Right lobe of liver (tissue), 6 donors: Measurements from ENCODE around the gene ZCCHC24. TPM values are rescaled to one million over a fixed set of nuclear protein-coding genes. Genes with fewer than 3 reads are reported as not detected.

ENCODE experiments used
- ATAC-seq, 4 donors: fragments of 200-7000 bp; cut with Tn5 transposase; one replicate each; pipeline ENCODE4 v1.9.1; 2020; ENCODE audit warnings: mild to moderate bottlenecking in 4 of 4, moderate library complexity in 4 of 4
- DNase-seq, 3 donors: peaks; one replicate each; pipeline ENCODE4 v3.0.0-alpha.2; 2020
- H3K27ac ChIP-seq, 3 donors: fragments of 200-600 bp; one replicate each; pipeline ENCODE4 v1.8.0; 2022
- H3K27me3 ChIP-seq, 2 donors: fragments of 200-600 bp; one replicate each; pipeline ENCODE4 v1.8.0; 2022
- H3K36me3 ChIP-seq, 4 donors: fragments of 200-600 bp; sonication (generic) in 1 of 4; one replicate each; pipeline versions ENCODE4 v1.5.1 to v1.8.0; 2017 to 2022; ENCODE audit warnings: control low read depth in 1 of 4
- H3K4me1 ChIP-seq, 4 donors: fragments of 200-600 bp; sonication (generic) in 1 of 4; one replicate each; pipeline versions ENCODE4 v1.5.1 to v1.8.0; 2017 to 2022; ENCODE audit warnings: control low read depth in 1 of 4
- H3K4me3 ChIP-seq, 3 donors: fragments of 200-600 bp; one replicate each; pipeline ENCODE4 v1.8.0; 2022
- H3K9me3 ChIP-seq, 4 donors: fragments of 200-600 bp; sonication (generic) in 1 of 4; one replicate each; pipeline versions ENCODE4 v1.5.1 to v1.8.0; 2017 to 2022; ENCODE audit warnings: control low read depth in 1 of 4
- CTCF ChIP-seq, 4 donors: fragments of 200-600 bp in 3 of 4; fragments of 450-650 bp in 1 of 4; IDR thresholded peaks; one replicate each; pipeline versions ENCODE4 v1.5.1 to v1.8.0; 2016 to 2022; ENCODE audit warnings: antibody characterized with exemption in 4 of 4, mild to moderate bottlenecking in 2 of 4
- POLR2A ChIP-seq: fragments of 450-650 bp; IDR thresholded peaks from one replicate; pipeline ENCODE4 v1.6.1; 2017; ENCODE audit warnings: antibody characterized with exemption, mild to moderate bottlenecking
- WGBS: methylation state at CpG from one replicate; pipeline ENCODE4 v1.1.6; 2018; ENCODE audit warnings: low coverage, low lambda C conversion rate; ENCODE audit not compliant: insufficient coverage; ENCODE audit errors: missing lambda C conversion rate; 5-methylcytosine and 5-hydroxymethylcytosine counted together
- intact Hi-C, 2 donors: fragments of 100-400 bp; cut with DNase I; formaldehyde crosslinking; loops; one replicate each; pipeline versions ENCODE4 v1.11.2 to v1.14.1; 2022
- total RNA-seq, 6 experiments: library from RNA; depleted of rRNA in 2 of 6; stranded (reverse); fragments of >200 nt in 2 of 6; fragmentation: NEBNext Ultra II Directional in 3 of 6; extraction: Animal tissue kit (Norgen Biotek cat#: 25700) in 3 of 6; gene quantifications; one replicate each; pipeline versions ENCODE4 v1.1.0 to v1.2.4, GENCODE V29; 2016 to 2023
- donor health status: DM: no; HTN: yes; CAD: no.
- donor health status: DM: no; HTN: no; CAD: no.
- donor health status: DM: no; HTN: no; CAD: no.
- donor health status: DM: no; HTN: yes; CAD: no.
- donor health status: DM: no; HTN: yes; CAD: no.

The ZCCHC24 gene
- total RNA-seq, 6 experiments from 2014 or later: 19.8 to 33.6 (median 22.7) TPM

DNA sequence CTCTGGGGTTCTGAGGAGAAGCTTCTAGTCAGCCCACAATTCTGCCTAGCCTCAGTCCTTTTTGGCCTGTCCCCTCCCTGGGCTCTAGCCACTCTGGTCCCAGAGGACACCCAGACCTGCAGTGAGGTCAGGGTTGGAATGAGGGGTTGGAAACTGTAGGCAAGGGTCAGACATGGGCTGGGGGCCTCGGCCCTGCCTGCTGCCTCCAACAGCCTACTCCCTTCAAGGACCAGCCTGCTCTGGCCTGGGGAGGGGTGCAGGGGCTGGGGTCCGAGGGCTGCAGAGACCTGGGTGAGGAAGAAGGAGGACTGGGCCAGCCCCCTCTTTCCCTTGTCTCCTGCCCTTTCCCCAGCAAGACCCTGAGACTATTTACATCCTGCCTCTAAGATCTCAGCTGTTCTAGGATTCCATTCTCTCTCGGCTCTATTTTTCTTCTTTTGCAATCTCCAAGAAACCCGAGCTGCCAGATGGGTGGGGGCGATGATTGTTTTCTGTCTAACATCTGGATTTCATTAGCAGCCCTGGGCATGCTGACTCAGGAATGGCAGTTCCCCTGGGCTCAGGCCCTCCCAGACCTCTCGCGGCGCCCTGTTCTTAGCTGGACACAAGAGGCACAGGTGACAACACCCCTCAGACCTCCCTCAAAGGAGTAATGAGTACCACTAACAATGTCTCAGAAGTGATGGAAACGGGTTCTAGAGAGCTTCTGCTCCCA lies 23.1 kb downstream of the ZCCHC24 start:
- 75% methylated on average over 6 of the region's 9 CpGs for WGBS

DNA sequence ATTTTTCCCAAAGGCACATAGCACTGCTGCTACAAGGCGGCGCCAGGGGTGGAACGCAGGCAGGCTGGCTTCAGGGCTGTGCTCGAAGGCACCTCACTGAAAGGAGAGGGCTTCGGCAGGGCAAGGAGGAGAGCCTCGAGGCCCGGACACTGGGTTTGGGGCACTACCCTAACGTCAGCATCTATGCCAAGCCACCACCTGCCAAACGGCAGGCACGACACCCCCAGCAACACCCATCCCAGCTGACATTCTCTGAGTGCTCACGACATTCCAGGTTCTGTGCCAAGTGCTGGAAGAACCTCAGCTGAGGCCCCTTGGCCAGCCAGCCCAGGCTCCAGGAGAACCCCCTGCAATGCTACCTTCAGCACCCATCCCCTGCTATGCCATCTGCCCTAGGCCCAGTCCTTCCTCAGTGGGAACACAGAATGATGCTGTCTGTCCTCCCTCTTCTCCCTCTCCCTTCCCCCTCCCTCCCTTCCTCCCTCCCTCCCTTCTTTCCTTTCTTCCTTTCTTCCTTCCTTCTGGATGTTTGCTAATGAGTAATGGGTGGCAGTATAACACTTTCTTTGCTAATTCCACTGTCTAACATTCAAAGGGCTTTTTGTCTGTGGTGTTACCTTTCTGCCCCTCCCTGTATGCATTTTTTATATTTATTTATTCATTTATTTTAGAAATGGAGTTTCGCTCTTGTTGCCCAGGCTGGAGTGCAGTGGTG lies 24.3 kb downstream of the ZCCHC24 start:
- intact Hi-C loops: no loop called here
- peak in 1 of 3 donors; percentile 46 for DNase-seq
- no peaks in the 10 kb centered on the region for H3K9me3 ChIP-seq
- TF ChIP-seq POLR2A: no peak
- TF ChIP-seq CTCF (IDR thresholded peaks at IDR 0.05): no peak
- no peaks in the 10 kb centered on the region for H3K27me3 ChIP-seq
- peak overlapping the region in 1 of 3 donors; percentile 0 for H3K27ac ChIP-seq
- peaks cover 0 to 93% (median 18%) of the 10 kb centered on the region in 4 donors for H3K4me1 ChIP-seq
- H3K36me3 ChIP-seq: peaks cover 0 to 12% (median 0%) of the 10 kb centered on the region in 4 donors
- 71% methylated on average over 4 of the region's 12 CpGs for WGBS
- ATAC-seq: no peak
- H3K4me3 ChIP-seq: no peak overlapping the region

More for the DNA sequence above, 23.1 kb downstream of the ZCCHC24 start:
- peak overlapping the region in 1 of 3 donors; percentile 10 for H3K4me3 ChIP-seq
- peaks cover 0 to 5% (median 0%) of the 10 kb centered on the region in 4 donors for H3K36me3 ChIP-seq
- intact Hi-C loops: no loop called here
- peak in 1 of 3 donors; percentile 44 for DNase-seq
- H3K27ac ChIP-seq: peak overlapping the region in 1 of 3 donors; percentile 90
- ATAC-seq: no peak
- TF ChIP-seq POLR2A (no peak), CTCF (IDR thresholded peaks at IDR 0.05) (no peak)
- no peaks in the 10 kb centered on the region for H3K27me3 ChIP-seq
- peaks cover 0 to 82% (median 18%) of the 10 kb centered on the region in 4 donors for H3K4me1 ChIP-seq
- H3K9me3 ChIP-seq: no peaks in the 10 kb centered on the region

DNA sequence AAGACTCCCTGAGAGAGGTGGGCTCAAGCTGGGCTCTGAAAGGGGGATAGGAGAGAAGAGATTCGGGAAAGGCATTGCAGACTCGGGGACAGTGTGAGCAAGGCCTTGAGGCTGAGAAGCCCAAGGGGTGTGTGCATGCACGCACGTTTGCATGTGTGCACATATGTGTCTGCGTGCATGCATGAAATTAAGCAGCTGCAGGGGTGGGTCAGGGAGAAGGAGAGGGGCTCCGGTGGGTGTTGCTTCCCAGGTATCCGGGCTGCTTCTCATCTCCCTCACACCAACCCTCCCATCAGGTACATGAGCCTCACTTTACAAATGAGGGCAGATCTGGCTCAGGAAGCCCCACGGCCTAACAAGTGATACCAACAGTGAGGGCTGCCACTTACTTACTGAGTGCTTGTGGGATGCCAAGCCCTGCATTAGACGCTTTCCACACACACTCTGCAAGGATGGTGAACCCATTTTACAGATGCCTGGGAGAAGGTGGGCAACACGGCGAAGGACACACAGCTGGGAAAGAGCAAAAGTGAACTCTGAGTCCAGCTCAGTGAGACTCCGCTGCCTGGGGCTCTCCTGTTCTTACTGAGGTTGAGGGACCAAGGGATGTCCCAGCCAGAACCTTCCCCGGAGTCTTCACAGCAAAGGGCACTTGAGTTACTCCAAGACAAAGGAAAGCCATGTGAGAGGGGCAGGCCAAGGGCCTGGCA lies 26.4 kb downstream of the ZCCHC24 start:
- H3K4me1 ChIP-seq: peaks cover 0 to 78% (median 12%) of the 10 kb centered on the region in 4 donors
- no peaks in the 10 kb centered on the region for H3K9me3 ChIP-seq
- WGBS: 88% methylated on average over 6 of the region's 13 CpGs
- intact Hi-C loops: no loop called here
- TF ChIP-seq CTCF (IDR thresholded peaks at IDR 0.05) (no peak), POLR2A (no peak)
- H3K27me3 ChIP-seq: no peaks in the 10 kb centered on the region
- peaks cover 0 to 7% (median 0%) of the 10 kb centered on the region in 4 donors for H3K36me3 ChIP-seq
- DNase-seq: peak in 2 of 3 donors; percentile 8 to 40
- no peak overlapping the region for H3K27ac ChIP-seq
- no peak for ATAC-seq
- H3K4me3 ChIP-seq: no peak overlapping the region

DNA sequence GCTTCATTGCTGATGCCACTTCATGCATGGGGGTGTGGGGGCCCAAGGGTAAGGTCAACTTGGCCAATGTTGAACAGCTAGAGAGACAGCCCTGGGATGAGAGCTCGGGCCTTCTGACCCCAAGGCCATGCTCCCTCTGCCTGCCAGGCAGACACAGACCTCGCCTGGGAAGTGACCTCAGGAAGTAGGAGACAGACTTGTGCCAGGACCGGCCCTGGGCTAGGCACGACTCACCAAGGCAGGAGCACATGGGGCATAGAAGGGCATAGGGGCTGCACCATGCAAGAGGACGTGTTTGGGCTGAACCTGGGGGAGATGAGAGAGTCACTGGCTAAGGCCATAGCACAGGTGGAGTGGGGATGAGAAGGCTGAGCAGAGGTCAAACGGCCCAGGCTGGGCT lies 27.1 kb downstream of the ZCCHC24 start:
- no peak for TF ChIP-seq CTCF (IDR thresholded peaks at IDR 0.05)
- no peak for TF ChIP-seq POLR2A
- peaks cover 0 to 7% (median 0%) of the 10 kb centered on the region in 4 donors for H3K36me3 ChIP-seq
- DNase-seq: peak in 2 of 3 donors; percentile 24 to 46
- H3K27ac ChIP-seq: no peak overlapping the region
- peaks cover 0 to 71% (median 9%) of the 10 kb centered on the region in 4 donors for H3K4me1 ChIP-seq
- no peak overlapping the region for H3K4me3 ChIP-seq
- H3K27me3 ChIP-seq: no peaks in the 10 kb centered on the region
- ATAC-seq: peak in 3 of 4 donors; percentile 30 to 44 (median 33)
- H3K9me3 ChIP-seq: no peaks in the 10 kb centered on the region
- intact Hi-C loops: no loop called here
- 33% methylated on average over 5 of the region's 6 CpGs for WGBS
